HG03196 (cell line): ENCODE results near the gene SURF6.

Source experiments
- ATAC-seq: cut with Tn5 transposase; IDR thresholded peaks from one replicate; pipeline ENCODE4 v1.9.1; 2021; ENCODE audit not compliant: unreplicated experiment

SURF6 gene

DNA sequence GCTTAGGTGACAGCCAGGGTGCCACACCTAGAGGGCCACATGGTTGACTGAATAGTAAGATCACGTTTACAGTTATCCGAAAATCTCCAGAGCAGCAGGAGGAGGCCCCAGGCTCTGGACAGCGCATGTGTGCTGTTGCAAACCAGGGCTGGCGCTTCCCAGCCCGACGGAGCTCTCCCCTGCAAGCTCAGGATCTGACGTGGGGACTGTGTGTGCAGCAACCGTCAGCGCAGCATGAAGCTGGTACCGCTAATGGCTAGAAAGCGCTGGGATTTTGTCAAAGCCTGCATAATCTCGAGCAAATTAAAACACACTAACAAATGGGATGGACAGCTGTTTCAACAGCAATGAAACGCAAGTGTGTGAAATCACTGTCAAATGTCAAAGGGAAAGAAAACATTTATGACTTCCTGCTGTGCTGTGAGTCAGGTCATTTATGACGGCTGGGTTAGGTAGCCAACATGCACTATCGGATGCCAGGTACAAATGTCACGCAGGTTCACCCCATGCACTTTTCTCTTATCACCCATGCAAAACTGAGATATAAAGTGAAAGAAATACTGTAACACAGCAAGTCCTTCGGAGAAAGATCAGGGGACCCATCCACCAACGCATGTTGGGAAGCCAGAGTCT is 32.4 kb upstream of the SURF6 start:
- ATAC-seq: no peak

DNA sequence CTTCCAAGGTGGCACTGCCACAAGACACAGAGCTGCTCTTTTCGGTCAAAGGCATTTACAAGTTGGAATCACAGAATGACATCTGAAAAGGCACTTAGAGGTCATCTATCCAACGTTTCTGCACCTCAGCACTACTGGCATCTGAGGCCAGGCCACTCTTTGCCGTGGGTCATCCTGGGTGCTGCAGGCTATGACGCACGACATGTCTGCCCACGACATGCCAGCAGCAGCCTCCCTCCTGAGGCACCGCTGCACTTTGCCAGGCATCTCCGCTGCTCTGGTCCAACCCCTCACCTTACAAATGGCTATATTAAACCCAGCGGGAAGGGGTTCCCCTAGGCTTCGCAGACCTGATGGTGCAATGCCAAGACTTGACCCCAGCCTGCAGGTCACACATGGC is 31.8 kb upstream of the SURF6 start:
- ATAC-seq: no peak

DNA sequence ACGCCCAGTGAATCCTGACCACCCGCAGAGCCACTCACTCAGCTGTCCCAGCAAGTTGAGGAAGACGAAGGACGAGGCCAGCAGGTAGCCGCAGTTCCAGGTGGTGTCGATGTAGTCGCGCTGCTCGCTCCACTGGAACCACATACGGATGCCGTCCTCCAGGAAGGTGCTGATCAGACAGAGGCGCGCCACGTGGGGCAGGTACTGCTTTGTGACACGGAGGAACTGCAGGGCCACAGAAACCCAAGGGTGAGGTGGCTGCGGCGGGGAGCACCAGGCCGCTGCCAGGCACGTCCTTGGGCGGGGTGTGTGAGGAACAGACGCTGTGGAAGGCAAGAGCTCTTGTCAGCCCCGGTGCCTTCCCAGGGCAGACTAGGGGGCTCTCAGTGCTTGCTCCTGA is 31.2 kb upstream of the SURF6 start:
- no peak for ATAC-seq

DNA sequence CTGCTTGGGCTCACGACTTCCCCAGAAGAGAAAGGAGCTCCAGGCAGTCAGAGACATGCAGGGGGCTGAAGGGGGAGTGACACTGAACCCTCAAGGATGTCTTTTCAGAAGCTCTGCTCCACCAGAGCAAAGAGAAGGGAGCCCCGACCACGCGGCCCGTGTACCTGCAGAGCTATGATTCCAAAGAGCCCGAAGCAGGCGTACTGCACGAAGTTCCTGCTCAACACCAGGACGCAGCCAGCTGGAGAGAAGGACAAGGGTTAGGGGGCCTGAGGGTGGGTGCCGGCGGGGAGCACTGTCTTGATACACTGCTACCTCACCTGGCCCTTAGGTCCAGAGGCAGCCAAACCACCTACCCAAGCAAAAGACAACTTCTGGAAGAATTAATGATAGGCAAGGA is 30.4 kb upstream of the SURF6 start:
- no peak for ATAC-seq

DNA sequence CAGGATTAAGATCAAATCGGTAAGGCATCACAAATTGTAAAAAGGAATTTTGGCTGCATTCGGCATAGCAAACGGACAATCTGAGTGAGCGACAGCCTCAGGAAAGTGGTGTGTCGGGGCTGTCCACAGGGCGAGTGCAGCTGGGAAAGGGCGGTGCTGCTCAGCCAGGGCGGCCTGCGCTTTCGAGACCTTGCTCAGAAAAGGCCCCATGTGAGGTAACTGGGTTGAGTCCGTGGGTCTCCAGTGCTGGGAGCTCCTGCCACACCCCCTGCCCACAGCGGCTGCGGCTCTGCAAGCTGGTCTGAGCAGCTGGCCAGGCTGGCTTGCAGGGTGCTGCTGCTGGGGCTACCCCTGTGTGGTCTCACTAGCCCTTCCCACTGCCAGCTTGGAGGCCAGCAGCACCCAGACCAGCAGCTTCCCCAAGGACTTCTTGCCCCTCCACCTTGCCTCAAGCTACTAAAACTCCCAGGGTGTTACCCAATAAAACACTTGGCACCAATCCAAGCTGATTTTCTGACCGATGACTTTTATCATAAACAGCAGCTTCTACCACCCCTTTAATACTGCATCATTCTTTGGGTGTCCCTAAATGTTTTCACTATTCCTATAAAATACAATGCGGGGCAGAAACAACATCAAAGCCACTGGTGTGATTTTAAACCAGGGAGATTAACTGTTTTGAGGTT is 26.5 kb upstream of the SURF6 start:
- ATAC-seq: no peak

DNA sequence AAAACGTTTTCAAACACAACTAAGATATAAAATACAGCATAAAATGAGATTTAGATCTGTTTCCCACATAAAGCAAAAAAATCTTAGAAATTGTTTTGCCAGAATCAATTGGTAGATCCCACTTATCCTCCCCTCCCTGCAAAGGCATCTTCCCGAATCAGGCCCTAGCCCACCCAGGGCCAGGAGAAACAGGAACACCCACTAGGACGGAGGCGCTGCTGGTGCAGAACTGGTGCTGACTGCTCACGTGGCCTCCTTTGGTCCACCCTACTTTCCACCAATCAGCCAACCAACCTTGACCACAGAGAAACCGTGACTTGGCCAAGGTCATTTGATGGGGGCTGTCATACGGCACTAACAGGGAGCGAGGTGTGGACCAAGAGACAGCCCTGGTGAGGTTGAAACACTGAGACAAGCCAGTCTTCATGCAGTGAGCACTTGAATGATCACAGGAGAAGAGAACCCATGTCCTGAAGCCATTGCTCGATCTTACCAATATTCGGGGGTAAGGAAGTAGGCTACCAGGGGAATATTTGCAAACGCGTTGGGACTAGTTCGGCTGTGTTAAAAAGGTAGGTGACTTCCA is 25.6 kb upstream of the SURF6 start:
- no peak for ATAC-seq

DNA sequence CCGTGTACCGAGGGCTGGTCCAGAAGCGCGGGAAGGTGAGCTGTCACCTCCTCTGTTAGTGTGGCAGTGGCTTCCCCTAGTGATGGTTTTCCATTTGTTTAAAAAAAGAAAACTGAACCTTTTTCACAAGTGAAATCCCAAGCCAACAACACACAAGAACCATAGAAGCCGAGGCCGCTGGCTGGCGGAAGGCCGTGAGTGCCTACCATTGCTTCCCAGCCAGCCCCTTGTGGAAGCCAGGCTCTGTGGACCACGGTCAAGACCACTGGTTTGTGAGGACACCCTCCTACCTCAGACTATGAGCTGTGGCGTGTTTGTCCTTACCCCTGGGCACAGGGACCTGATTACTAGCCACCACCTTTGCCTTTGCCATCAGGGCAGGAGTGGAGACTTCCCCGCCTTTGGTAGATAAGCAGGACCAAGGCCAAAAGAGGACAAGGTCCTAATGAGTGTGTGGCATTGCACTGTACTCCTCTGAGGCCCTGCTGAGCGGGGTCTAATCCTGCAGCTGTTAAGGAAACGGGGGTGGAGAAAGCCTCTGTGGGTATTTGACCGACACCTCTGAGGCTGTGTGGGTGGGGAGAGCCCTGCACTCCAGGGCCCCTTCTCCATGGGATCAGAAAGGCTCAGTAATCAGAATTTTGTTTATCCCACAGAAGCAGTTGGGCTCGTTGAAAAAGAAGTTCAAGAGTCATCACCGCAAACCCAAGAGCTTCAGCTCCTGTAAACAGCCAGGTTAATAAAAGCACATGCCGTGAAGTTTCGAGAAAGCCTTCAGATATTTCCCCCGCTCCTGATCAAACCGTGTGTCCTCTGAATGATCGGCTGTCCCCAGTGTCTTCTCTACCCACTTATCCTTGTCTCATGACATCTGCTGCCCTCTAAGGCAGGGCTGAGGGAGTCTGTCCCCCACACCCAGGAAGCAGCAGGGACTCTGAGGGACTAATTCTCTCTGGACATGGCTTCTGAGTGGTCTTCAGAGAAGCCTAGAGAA is 24.7 kb upstream of the SURF6 start:
- no peak for ATAC-seq

DNA sequence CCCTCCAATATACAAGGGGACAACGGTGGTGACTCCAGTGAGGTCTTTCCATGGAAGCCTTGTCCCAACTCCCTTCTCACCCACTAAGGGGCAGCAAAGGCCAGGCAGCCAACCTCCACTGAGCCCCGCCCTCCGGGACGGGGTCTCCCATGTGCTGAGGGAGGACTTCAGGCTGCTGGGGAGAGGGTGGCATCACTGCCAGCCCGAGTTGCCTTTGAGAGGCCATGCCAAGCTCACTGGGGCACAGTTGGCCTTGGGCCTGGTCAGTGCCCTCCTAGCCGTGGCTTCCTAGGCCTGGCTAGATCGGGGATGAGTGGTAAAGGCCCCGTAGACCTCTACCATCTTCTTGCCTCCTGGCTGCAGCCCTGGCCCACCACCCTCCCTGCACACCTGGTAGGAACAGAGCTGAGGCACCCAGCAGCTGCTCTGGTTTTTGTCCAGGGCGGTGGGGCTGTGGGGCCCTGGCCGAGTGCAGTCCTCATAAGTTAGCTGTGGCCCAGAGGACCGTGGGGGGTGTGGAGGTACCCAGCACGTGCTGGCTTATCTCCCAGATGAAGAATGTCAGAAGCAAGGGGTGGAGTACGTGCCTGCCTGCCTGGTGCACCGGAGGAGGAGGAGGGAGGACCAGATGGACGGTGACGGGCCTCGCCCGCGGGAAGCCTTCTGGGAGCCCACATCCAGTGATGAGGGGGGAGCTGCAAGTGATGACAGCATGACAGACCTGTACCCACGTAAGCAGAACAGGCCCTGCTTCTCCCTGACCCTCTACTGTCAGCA is 23.6 kb upstream of the SURF6 start:
- ATAC-seq: no peak

DNA sequence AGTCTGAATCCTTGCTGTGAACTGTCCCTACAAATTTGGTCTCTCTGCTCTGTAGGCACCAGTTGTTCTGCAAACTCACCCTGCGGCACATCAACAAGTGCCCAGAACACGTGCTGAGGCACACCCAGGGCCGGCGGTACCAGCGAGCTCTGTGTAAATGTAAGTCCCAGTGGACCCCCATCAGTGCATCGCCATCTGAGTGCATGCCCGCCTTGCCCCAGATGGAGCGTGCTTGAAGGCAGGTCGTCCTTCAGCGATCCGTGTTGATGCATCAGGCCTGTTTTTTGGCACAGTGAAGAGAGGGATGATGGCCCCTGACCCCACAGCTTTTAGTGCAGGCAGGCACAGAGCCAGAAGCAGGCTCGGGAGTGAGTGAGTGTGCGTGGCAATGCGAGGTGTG is 21.7 kb upstream of the SURF6 start:
- ATAC-seq: no peak

DNA sequence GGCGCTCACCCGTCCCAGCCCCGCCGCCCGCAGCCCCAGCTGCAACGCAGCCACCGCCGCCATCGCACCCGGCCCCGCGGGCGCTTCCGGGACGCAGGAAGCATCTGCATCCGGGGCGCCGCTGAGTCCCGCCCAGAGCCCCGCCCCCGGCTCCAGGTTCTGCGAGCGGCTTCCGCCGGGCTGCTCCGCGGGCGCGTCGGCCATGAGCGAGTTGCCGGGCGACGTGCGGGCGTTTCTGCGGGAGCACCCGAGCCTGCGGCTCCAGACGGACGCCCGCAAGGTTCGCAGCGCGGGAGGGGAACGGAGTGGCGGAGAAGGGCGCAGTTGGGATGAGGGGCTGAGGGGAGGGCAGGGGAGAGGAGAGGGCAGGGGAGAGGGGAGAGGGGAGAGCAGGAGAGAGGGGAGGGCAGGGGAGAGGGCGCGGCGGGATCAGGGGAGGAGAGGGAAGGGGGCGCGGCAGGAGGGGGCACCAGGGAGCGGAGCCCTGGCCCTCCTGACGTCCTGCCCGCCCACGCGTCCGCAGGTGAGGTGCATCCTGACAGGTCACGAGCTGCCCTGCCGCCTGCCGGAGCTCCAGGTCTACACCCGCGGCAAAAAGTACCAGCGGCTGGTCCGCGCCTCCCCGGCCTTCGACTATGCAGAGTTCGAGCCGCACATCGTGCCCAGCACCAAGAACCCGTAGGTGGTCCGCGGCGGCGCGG is 20.6 kb upstream of the SURF6 start, which contains the start of the genes SURF1 and SURF2:
Gene SURF1 (minus strand): TSS at position 97 of the 701 bp plus-strand sequence. CDS start 34 bp downstream, at position 63.
Gene SURF2 (plus strand): TSS at position 160 of the 701 bp plus-strand sequence. CDS start 43 bp downstream, at position 203.
- ATAC-seq: peak; percentile 60

DNA sequence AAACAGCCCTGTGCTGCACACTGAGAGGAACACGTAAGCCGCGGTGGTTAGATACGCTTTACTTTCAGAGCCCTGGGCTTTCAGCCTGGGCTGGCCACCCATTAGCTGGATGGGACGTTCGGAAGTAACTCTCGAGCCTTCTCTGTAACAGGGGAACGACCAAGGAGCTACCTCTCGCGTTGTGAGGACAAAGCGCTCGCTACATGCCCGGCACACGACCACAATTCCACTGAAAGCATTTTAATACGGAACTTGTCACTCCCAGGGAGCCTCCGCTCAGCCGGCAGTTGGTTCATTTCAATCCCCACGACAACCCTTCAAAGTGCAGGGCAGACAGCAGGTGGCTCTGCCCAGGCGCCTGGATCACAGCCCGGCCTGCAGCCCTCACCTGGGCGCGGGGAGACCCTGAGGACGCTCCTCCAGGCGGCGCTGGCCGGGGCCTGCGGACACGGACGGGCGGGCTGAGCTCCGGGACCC is 19.9 kb upstream of the SURF6 start:
- peak; percentile 28 for ATAC-seq

DNA sequence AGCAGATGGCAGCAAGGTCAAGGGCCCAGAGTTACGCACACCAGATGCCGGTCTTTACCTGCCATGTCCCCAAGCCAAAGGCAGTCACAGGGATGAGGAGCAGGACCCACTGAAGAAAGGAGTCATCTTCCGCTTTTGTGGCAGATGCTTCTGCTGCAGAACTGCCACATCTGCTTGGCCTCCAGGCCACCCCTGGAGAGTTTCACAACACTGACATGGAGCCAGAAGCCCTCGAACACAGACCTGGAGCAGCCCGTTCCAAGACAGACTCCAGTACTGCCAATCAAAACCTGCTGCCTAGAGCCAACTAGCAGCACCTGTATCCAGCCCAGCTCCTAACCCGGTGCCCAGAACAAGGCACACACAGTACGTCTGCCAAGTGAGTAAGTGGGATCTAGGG is 18.8 kb upstream of the SURF6 start:
- ATAC-seq: no peak

DNA sequence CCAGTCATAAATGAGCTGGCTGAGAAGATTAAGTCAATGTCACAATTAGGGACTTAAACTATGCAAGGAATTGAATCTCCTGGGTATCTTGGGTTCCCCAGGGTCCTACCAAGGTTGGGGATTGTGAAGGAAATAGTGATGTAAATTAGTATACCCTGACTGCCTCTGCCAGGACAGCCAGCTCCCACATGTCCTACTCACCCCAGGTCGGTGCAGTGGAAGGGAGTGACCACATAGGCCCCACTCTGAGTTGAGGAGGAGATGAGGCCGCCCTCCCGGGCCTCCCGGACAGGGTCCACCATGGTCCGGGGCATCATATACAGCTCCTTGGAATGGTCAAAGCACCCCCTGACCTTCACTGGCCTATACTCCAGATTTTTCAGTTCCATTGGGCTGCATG is 17.6 kb upstream of the SURF6 start:
- ATAC-seq: no peak

DNA sequence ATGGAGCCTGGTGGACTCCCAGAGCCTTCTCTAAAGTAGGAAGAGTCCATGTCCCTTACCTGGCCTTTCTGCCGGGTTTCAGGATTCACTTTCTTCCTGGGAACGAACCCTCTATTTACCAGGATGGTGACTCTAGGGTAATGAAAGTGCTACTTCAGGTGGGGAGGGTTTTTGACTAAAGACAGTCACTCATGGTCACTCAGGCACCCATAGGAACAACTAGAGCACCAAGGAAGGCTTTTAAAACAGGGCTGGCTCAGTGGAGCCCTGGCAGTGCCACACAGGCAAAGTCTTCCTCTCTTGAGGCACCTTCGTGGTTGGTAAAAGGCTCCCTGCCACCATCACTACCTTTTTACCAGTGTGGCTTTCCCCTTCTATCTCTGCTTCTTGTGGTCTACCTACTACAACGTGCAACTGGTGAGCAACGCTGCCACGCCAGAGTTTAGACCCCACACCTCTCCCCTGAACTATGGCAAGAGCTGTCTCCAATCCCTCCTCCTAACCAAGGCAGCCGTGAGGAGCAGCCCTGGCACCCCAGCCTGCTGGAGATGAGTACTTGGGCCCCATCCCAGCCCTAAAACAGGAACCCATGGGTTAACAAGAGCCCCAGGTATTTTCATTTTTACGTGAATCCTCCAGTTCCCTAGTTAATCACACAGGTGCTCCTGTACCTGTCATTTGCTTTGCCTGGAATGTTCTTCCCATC is 16.8 kb upstream of the SURF6 start:
- ATAC-seq: no peak

DNA sequence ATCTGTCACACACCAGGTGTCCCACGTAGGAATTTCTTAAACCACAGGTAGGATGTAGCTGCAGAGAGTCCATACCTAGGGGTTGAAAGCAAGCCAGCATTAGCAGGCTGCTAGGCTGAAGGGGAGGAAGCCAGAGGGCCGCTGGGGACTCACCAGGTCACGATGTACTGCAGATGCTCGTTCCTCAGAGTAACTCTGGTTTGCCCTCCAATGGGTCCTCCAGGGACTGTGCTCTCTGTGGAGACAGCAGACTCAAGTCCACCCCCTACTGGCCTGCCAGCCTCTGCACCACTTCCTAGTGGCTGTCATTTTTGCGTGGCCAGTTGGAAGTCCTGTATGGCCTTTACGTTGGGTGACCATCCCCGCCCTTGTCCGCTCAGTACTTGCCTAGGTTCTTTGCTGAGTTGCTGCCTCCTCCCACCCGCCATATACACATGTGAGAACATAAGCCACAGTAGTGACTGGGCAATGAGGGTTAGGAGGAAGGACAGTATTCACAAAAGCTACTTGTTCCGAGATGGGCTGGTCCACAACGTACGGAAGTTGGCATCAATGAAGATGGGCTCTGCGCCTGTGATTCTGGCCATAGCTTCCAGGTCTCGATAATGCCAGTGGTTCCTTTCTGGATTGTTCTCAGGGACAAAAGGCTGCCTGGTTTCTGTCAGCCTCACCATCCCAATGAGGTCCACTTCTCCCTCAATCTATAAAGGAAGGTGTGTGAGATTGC is 16.1 kb upstream of the SURF6 start:
- no peak for ATAC-seq

DNA sequence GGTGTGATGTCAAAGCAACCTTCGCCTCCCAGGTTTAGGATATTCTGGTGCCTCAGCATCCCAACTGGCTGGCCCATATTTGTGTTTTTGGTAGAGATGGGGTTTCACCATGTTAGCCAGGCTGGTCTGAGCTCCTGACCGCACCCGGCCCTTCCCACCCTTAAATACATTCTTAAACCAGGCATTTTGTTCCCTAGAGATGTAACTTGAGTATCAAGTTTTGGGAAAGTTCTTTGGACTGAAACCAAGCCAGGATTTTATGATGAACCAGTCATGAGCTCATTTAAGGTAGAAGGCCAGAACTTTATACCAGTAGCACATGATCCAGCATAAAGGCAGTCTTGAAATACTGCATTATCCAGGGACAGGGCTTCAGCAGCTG is 15.5 kb upstream of the SURF6 start:
- no peak for ATAC-seq

DNA sequence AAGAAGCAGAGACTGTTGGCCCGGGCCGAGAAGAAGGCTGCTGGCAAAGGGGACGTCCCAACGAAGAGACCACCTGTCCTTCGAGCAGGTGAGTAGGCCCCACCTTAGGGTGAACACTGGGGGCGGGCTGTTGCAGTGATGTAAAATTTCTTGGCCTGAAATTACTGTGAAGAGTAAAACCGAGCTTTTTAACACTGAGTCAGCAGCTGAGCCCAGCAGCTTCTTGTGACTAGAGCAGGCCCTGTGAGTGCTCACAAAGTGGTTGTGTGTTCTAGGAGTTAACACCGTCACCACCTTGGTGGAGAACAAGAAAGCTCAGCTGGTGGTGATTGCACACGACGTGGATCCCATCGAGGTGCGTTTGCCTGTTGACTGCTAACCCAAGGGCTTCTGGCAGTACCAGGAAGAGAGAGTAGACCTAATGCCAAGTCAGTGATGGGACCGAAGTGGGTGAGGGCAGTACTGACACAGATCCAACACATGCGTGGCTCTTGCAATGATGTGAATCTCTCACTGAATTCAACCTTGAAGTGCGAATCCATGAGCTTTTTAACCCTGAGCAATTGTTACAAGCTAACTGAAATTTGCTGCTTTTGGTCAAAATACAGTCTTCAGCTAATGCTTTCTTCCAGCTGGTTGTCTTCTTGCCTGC is 14.1 kb upstream of the SURF6 start:
- ATAC-seq: no peak
